ENCODE results near the gene TM4SF5. TPM values are rescaled to one million over a fixed set of nuclear protein-coding genes. Genes with fewer than 3 reads are reported as not detected.
A peak's percentile ranks its signal among the peaks of the same experiment; 100 is the strongest.

The TM4SF5 gene
- total RNA-seq, 1 donor from 2014 or later = not detected

DNA sequence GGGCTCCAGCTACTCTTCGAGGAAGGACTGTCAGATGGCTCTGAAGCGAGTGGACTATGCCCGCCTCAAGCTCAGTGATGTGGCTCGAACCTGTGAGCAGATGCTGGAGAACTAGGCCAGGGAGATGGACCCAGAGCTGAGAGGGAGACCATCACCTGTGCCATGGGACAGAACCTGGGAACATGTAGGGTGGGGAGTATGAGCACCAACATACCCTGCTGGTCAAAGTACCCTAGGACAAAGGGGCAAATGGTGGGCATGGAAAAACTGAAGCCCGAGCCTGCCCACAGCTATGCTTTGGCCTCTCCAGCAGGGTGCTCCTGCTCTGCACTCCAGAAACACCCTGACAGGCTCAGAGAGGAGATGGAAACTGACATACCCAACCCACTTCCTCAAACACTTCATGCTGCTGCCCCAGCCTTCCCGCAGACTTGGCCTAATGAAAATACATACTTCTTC is 38.6 kb upstream of the TM4SF5 start:
- TF ChIP-seq, protein P1, sequence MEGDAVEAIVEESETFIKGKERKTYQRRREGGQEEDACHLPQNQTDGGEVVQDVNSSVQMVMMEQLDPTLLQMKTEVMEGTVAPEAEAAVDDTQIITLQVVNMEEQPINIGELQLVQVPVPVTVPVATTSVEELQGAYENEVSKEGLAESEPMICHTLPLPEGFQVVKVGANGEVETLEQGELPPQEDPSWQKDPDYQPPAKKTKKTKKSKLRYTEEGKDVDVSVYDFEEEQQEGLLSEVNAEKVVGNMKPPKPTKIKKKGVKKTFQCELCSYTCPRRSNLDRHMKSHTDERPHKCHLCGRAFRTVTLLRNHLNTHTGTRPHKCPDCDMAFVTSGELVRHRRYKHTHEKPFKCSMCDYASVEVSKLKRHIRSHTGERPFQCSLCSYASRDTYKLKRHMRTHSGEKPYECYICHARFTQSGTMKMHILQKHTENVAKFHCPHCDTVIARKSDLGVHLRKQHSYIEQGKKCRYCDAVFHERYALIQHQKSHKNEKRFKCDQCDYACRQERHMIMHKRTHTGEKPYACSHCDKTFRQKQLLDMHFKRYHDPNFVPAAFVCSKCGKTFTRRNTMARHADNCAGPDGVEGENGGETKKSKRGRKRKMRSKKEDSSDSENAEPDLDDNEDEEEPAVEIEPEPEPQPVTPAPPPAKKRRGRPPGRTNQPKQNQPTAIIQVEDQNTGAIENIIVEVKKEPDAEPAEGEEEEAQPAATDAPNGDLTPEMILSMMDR (IDR thresholded peaks at IDR 0.05; ENCODE audit: insufficient read depth, low read length, severe bottlenecking) = peak; percentile 6
- peaks cover 5% of the 10 kb centered on the region for H3K36me3 ChIP-seq (ENCODE audit: control insufficient read depth, insufficient read depth, low read length)
- no peak for DNase-seq (ENCODE audit: low read depth)
- H3K27me3 ChIP-seq (ENCODE audit: control insufficient read depth, insufficient read depth, low read length) = no peaks in the 10 kb centered on the region
- H3K4me3 ChIP-seq (ENCODE audit: low read depth, low read length) = no peak overlapping the region
- FAIRE-seq = peak; percentile 13

DNA sequence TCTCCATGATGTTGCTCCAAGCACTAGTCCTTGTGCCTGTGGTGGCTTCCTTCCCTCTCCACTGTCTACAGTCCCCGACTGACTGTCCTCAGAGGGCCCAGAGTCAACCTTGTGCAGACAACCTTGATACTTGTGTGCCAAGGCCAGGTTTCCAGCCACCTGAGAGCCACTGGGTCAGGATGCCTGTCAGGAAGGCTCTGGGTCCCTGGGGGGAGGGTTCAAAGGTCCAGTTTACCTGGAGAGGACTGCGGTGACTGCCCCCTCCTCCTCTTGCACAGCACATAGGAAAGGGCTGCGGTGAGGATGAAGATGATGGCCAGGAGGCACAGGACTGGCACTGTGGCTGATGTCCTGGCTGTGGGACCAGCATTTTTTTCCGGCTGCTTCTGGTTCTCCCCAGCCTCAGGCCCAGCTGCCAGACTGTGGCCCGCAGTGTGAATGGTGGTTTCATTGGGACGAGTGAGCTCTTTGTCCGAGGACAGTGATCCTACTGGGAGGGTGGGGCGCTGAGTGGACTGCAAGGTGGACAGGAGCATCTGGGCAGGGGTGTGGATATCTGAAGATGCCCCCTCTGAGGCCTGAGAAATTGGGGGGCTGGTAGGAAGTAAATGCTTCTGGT is 36.7 kb upstream of the TM4SF5 start:
- no peak for FAIRE-seq
- TF ChIP-seq, protein P1 (IDR thresholded peaks at IDR 0.05; ENCODE audit: insufficient read depth, low read length, severe bottlenecking) = no peak

DNA sequence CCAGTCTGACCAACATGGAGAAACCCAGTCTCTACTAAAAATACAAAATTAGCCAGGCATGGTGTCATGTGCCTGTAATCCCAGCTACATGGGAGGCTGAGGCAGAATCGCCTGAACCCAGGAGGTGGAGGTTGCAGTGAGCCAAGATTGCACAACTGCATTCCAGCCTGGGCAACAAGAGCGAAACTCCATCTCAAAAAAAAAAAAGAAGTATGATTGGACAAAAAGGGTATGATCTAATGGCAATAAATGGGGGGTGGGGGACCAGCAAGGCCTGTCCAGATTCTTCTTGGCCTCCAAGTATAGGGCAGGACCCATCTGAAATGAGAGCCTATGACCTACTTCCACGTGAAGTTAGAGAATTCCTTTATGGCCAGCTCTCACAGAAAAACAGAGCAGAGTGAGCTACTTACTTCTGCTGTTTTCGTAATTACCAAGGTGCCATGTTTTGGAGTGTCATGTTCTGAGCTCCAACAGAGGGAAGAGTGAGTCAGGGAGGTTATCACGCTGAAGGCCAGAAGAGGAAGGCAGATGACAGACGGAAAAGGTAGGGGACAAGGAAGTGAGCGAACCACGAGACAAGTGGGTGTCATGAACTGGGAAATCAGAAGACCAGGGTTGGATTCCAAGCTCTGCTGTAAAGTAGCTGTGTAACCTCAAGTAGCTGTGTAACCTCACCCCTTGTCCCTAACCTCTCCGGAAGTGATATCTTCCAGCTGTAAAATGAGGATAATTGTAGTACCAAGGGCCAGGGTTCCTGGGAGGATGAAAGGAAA is 35.6 kb upstream of the TM4SF5 start:
- no peak for FAIRE-seq
- peaks cover 5% of the 10 kb centered on the region for H3K36me3 ChIP-seq (ENCODE audit: control insufficient read depth, insufficient read depth, low read length)
- H3K27me3 ChIP-seq (ENCODE audit: control insufficient read depth, insufficient read depth, low read length) = peaks cover 2% of the 10 kb centered on the region
- TF ChIP-seq, protein P1 (IDR thresholded peaks at IDR 0.05; ENCODE audit: insufficient read depth, low read length, severe bottlenecking) = no peak
- H3K4me3 ChIP-seq (ENCODE audit: low read depth, low read length) = no peak overlapping the region
- DNase-seq (ENCODE audit: low read depth) = no peak

More for the DNA sequence above, 36.7 kb upstream of the TM4SF5 start:
- H3K36me3 ChIP-seq (ENCODE audit: control insufficient read depth, insufficient read depth, low read length) = peaks cover 5% of the 10 kb centered on the region
- no peak for DNase-seq (ENCODE audit: low read depth)
- no peak overlapping the region for H3K4me3 ChIP-seq (ENCODE audit: low read depth, low read length)
- no peaks in the 10 kb centered on the region for H3K27me3 ChIP-seq (ENCODE audit: control insufficient read depth, insufficient read depth, low read length)

DNA sequence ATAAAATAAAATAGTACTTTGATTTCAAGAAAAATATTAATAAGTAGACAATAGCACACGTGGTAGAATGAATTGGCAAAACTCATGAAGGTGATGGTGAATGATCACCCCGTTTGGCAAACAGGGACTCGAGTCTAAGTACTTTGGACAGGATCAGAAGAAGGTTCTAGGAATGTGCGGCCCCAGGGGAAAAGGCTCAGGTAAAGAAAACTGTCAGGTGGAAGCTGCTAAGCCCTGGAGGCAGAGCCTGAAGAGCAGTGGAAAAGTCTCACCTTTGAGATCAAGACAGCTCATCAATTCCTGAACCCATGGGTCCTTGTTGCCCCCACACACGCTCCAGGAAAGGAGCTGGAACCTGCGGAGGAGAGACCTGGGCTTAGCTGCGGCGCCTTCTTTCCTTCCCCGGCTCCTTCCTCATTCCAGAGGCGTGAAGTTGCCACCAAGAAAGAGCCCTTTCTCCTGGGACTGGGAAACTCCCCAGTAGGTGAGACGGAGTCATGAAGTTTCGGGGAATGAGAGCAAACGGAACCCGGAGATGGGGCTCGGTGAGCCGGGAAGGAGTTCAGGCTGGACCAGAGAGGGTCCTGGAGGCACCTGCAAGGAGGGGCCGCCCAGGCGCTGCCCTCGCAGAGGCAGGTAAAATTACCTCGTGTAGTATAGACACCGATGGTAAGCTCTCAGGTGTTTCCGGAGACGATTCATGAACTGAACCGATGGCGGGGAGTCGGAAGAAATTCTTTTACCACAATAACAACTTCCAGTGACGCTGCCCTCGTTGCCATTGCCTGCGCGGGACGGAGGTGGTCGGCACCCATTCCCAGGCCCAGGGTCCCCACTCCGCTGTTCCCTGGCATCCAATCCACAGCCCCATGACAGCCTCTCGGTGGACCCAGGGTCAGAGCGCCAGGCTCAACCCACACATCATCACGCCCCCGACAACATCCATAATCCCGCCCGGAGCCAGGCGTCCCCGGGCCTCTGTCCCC is 33.3 kb upstream of the TM4SF5 start:
- H3K4me3 ChIP-seq (ENCODE audit: low read depth, low read length) = peak overlapping the region; percentile 76
- peaks cover 2% of the 10 kb centered on the region for H3K27me3 ChIP-seq (ENCODE audit: control insufficient read depth, insufficient read depth, low read length)
- FAIRE-seq (no peak), DNase-seq (ENCODE audit: low read depth) (peak; percentile 84)
- TF ChIP-seq, protein P1 (IDR thresholded peaks at IDR 0.05; ENCODE audit: insufficient read depth, low read length, severe bottlenecking) = no peak
- H3K36me3 ChIP-seq (ENCODE audit: control insufficient read depth, insufficient read depth, low read length) = no peaks in the 10 kb centered on the region

DNA sequence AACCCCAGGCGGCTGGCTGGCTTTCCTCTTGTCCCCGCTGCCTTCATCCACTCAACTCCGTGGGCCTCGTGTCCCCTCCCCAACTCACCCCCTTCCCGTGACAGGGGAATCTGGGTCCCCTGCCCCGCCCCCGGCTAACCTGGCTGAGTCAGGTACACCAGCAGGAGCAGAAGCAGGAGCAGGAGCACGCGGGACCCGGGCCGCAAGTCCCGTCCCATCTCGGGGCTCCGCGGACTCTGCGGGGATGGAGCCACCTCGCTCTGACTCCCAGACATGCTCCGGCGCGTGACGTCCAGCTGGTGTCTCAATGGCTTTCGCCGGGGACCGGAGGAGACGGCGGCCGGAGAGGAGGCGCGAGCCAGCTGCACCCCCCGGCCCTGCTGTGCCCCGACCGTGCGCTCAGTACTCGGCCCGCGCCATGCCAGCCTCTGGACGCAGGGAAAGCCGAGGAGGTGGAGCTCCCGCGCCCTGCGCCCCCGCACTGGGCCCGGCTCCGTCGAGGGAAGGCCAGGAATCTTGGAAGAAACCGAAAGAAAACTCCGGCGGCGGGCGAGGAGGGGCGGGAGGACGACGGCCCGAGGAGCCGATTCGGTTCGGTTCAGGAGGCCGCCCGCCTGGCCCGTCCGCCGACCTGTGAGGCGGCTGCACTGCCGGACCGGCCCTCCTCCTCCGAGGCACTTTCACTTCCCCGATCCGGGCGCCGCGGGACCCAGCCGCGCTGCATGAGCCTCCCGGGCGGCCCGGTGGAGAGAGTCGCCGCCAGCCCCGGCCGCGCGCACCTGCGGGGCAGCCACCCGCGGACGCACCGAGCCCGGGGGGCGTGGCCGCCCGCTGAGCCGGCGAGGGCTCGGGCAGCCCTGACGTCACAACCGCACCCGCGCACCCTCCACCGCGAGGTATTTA is 32.3 kb upstream of the TM4SF5 start, which contains the start of the genes CXCL16 and ZMYND15:
TSS of gene CXCL16 (minus strand) at position 807 of the 903 bp plus-strand sequence. CDS start at position 218, 589 bp downstream.
TSS of gene ZMYND15 (plus strand) at position 712 of the 903 bp plus-strand sequence. CDS start 716 bp downstream, outside the sequence.
- H3K27me3 ChIP-seq (ENCODE audit: control insufficient read depth, insufficient read depth, low read length) = peaks cover 4% of the 10 kb centered on the region
- H3K36me3 ChIP-seq (ENCODE audit: control insufficient read depth, insufficient read depth, low read length) = no peaks in the 10 kb centered on the region
- FAIRE-seq (no peak), DNase-seq (ENCODE audit: low read depth) (peak; percentile 17)
- H3K4me3 ChIP-seq (ENCODE audit: low read depth, low read length) = peak within 1 kb of the TSS; percentile 76
- TF ChIP-seq, protein P1 (IDR thresholded peaks at IDR 0.05; ENCODE audit: insufficient read depth, low read length, severe bottlenecking) = no peak
